H1 (cell line): ENCODE results near the gene ENPP6. TPM values are rescaled to one million over a fixed set of nuclear protein-coding genes. Genes with fewer than 3 reads are reported as not detected.

Experiments used
- CTCF ChIA-PET: fragments of 300-600 bp; sonication (Branson Sonifier 250); formaldehyde crosslinking; loops from one replicate; lab custom pipeline; 2021; ENCODE audit not compliant: partially characterized antibody; lab: Charles Lee
- POLR2A ChIA-PET: fragments of 300-600 bp; sonication (Branson Sonifier 250); formaldehyde crosslinking; loops from one replicate; lab custom pipeline; 2021; ENCODE audit warnings: inconsistent platforms; ENCODE audit not compliant: partially characterized antibody; lab: Charles Lee
- DNase-seq, 2 experiments: peaks; one replicate each; pipeline versions ENCODE4 v3.0.0 to v3.0.0-alpha.2; 2010 to 2022; ENCODE audit warnings: low spot score in 2 of 2, low read depth in 1 of 2, mixed read lengths in 1 of 2
- FAIRE-seq: peaks from 2 replicates; lab custom pipeline; 2011; peaks lifted over from hg19 to GRCh38; lab: Jason Lieb, UNC
- H2AFZ ChIP-seq: 2 replicates; pipeline ENCODE4 v1.8.1; 2012; ENCODE audit warnings: low read length, inconsistent platforms
- H2AK5ac ChIP-seq: 2 replicates; pipeline ENCODE4 v1.6.1; 2013; ENCODE audit warnings: low read depth, low read length
- H2BK120ac ChIP-seq: replicated peaks from 2 replicates; pipeline ENCODE3; 2013; ENCODE audit warnings: low read depth, low read length, inconsistent platforms
- H2BK12ac ChIP-seq: 2 replicates; pipeline ENCODE4 v1.6.1; 2013; ENCODE audit warnings: low read depth, low read length
- H2BK15ac ChIP-seq: 2 replicates; pipeline ENCODE4 v1.6.1; 2013; ENCODE audit warnings: low read length
- H2BK20ac ChIP-seq: 2 replicates; pipeline ENCODE4 v1.6.1; 2013; ENCODE audit warnings: low read length
- H2BK5ac ChIP-seq: 2 replicates; pipeline ENCODE4 v1.6.1; 2013; ENCODE audit warnings: low read depth, low read length
- H3K14ac ChIP-seq: 2 replicates; pipeline ENCODE4 v1.6.1; 2013; ENCODE audit warnings: inconsistent platforms; ENCODE audit not compliant: insufficient read length
- H3K18ac ChIP-seq: 2 replicates; pipeline ENCODE4 v1.6.1; 2013; ENCODE audit warnings: low read length; ENCODE audit errors: extremely low read depth
- H3K23ac ChIP-seq: 2 replicates; pipeline ENCODE4 v1.6.1; 2013; ENCODE audit warnings: inconsistent platforms; ENCODE audit not compliant: insufficient read length
- H3K23me2 ChIP-seq: 2 replicates; pipeline ENCODE4 v1.6.1; 2013; ENCODE audit warnings: low read depth, low read length
- H3K27ac ChIP-seq: 2 replicates; pipeline ENCODE4 v1.6.1; 2011; ENCODE audit warnings: low read depth, low read length, inconsistent platforms
- H3K27me3 ChIP-seq, 4 experiments: replicated peaks in 1 of 4; 1 replicate in 1 of 4; 2 replicates in 3 of 4; pipeline versions ENCODE4 v1.6.1 to v1.8.1; 2011 to 2013; ENCODE audit warnings: low read length in 3 of 4, mild to moderate bottlenecking in 3 of 4, inconsistent platforms in 2 of 4, mixed read lengths in 2 of 4, moderate library complexity in 1 of 4; ENCODE audit not compliant: control insufficient read depth in 3 of 4, insufficient read depth in 3 of 4; ENCODE audit errors: extremely low read depth in 1 of 4
- H3K36me3 ChIP-seq, 4 experiments: 2 replicates each; pipeline versions ENCODE4 v1.6.1 to v1.8.1; 2011 to 2013; ENCODE audit warnings: mild to moderate bottlenecking in 4 of 4, low read length in 3 of 4, moderate library complexity in 2 of 4, control low read depth in 1 of 4, inconsistent platforms in 1 of 4; ENCODE audit not compliant: insufficient read depth in 4 of 4, control insufficient read depth in 2 of 4
- H3K4ac ChIP-seq: replicated peaks from 2 replicates; pipeline ENCODE3; 2013; ENCODE audit warnings: low read length, low read depth, mixed read lengths, inconsistent platforms; ENCODE audit not compliant: insufficient read length
- H3K4me1 ChIP-seq, 4 experiments: replicated peaks in 1 of 4; 1 replicate in 1 of 4; 2 replicates in 3 of 4; pipeline versions ENCODE4 v1.6.1 to v1.8.1; 2011 to 2013; ENCODE audit warnings: low read length in 3 of 4, inconsistent platforms in 2 of 4, mixed read lengths in 1 of 4; ENCODE audit not compliant: insufficient read depth in 4 of 4, control insufficient read depth in 3 of 4
- H3K4me2 ChIP-seq, 2 experiments: 2 replicates each; pipeline versions ENCODE4 v1.6.1 to v1.8.1; 2011 to 2013; ENCODE audit warnings: low read depth in 2 of 2, low read length in 2 of 2, control low read depth in 1 of 2, inconsistent platforms in 1 of 2, mild to moderate bottlenecking in 1 of 2; ENCODE audit not compliant: insufficient read depth in 1 of 2
- H3K4me3 ChIP-seq, 4 experiments: fragments of 200-600, 300-600 bp in 1 of 4; sonication (generic), shearing (Covaris generic), sonication (Bioruptor Twin) in 1 of 4; 2 replicates each; pipeline versions ENCODE4 v1.5.1 to v1.8.1; 2011 to 2016; ENCODE audit warnings: low read length in 4 of 4, low read depth in 3 of 4, control low read depth in 2 of 4, inconsistent platforms in 2 of 4, mild to moderate bottlenecking in 2 of 4, mixed read lengths in 1 of 4, moderate library complexity in 1 of 4; ENCODE audit not compliant: insufficient read depth in 2 of 4; ENCODE audit errors: extremely low read depth in 1 of 4
- H3K56ac ChIP-seq: replicated peaks from 2 replicates; pipeline ENCODE3; 2013; ENCODE audit warnings: low read depth, mild to moderate bottlenecking, mixed read lengths, low read length, inconsistent platforms; ENCODE audit not compliant: insufficient read length
- H3K79me1 ChIP-seq: 2 replicates; pipeline ENCODE4 v1.6.1; 2013; ENCODE audit warnings: low read depth, low read length, control low read depth
- H3K79me2 ChIP-seq, 2 experiments: 2 replicates each; pipeline versions ENCODE4 v1.6.1 to v1.8.1; 2012 to 2013; ENCODE audit warnings: low read length in 2 of 2, mild to moderate bottlenecking in 2 of 2, inconsistent platforms in 1 of 2; ENCODE audit not compliant: insufficient read depth in 2 of 2, control insufficient read depth in 1 of 2
- H3K9ac ChIP-seq, 4 experiments: replicated peaks in 1 of 4; 1 replicate in 1 of 4; 2 replicates in 3 of 4; pipeline versions ENCODE4 v1.6.1 to v1.8.1; 2011 to 2013; ENCODE audit warnings: low read depth in 3 of 4, low read length in 3 of 4, control low read depth in 2 of 4, mild to moderate bottlenecking in 2 of 4, moderate library complexity in 2 of 4, inconsistent platforms in 1 of 4; ENCODE audit errors: extremely low read depth in 1 of 4
- H3K9me3 ChIP-seq, 2 experiments: 2 replicates each; pipeline versions ENCODE4 v1.6.1 to v1.8.1; 2012 to 2013; ENCODE audit warnings: mild to moderate bottlenecking in 2 of 2, moderate library complexity in 2 of 2, control low read depth in 1 of 2, inconsistent platforms in 1 of 2, low read depth in 1 of 2, low read length in 1 of 2, mixed read lengths in 1 of 2; ENCODE audit not compliant: insufficient read depth in 2 of 2
- H4K20me1 ChIP-seq, 2 experiments: replicated peaks in 1 of 2; 2 replicates each; pipeline versions ENCODE3 to v1.8.1; 2011 to 2013; ENCODE audit warnings: inconsistent platforms in 2 of 2, low read length in 2 of 2, mild to moderate bottlenecking in 1 of 2; ENCODE audit not compliant: insufficient read depth in 2 of 2, control insufficient read depth in 1 of 2
- H4K5ac ChIP-seq: 2 replicates; pipeline ENCODE4 v1.6.1; 2013; ENCODE audit warnings: low read length, low read depth, mixed read lengths, inconsistent platforms; ENCODE audit not compliant: insufficient read length
- H4K8ac ChIP-seq: 2 replicates; pipeline ENCODE4 v1.8.0; 2013; ENCODE audit warnings: mild to moderate bottlenecking, moderate library complexity, low read length, inconsistent platforms; ENCODE audit not compliant: insufficient read depth; ENCODE audit errors: extremely low read depth
- H4K91ac ChIP-seq: replicated peaks from 2 replicates; pipeline ENCODE3; 2013; ENCODE audit warnings: low read length, mixed read lengths, inconsistent platforms; ENCODE audit not compliant: insufficient read length
- BRCA1 ChIP-seq: IDR thresholded peaks from 2 replicates; pipeline ENCODE4 v1.6.1; 2012; ENCODE audit warnings: low read depth, low read length, improper control_type of control experiment
- CBX5 ChIP-seq: fragments of 300-800, 300-1000 bp; sonication (generic); IDR thresholded peaks from 2 replicates; pipeline ENCODE4 v1.7.1; 2016; ENCODE audit warnings: antibody characterized with exemption, low read length, low read depth
- CEBPB ChIP-seq: IDR thresholded peaks from 2 replicates; pipeline ENCODE4 v1.6.1; 2012; ENCODE audit warnings: low read depth, low read length
- HDAC2 ChIP-seq, 2 experiments: fragments of 300-600 bp in 1 of 2; sonication (generic) in 1 of 2; IDR thresholded peaks; 2 replicates each; pipeline ENCODE4 v1.6.1; 2011 to 2012; ENCODE audit warnings: low read depth in 2 of 2, low read length in 2 of 2, mild to moderate bottlenecking in 2 of 2, moderate library complexity in 2 of 2, borderline replicate concordance in 1 of 2, inconsistent platforms in 1 of 2
- WGBS, 2 experiments: shearing (Covaris generic) in 1 of 2; methylation state at CpG; one replicate each; pipeline versions ENCODE4 v1.1.6 to v1.1.7; 2013 to 2015; ENCODE audit warnings: low lambda C conversion rate in 2 of 2, mixed read lengths in 2 of 2, inconsistent platforms in 1 of 2, low coverage in 1 of 2, missing lambda C conversion rate in 1 of 2; ENCODE audit not compliant: insufficient replicate concordance in 2 of 2, insufficient coverage in 1 of 2, insufficient read length in 1 of 2; ENCODE audit errors: extremely low coverage in 1 of 2, missing lambda C conversion rate in 1 of 2; 5-methylcytosine and 5-hydroxymethylcytosine counted together
- polyA plus RNA-seq, 7 experiments: library from polyadenylated mRNA; depleted of rRNA in 3 of 7; stranded (reverse) in 5 of 7; unstranded in 2 of 7; fragments of >200 nt in 5 of 7; fragments of 200-250 nt in 2 of 7; gene quantifications; 1 replicate in 5 of 7; 2 replicates in 1 of 7; 4 replicates in 1 of 7; pipeline versions ENCODE4 v1.2.1 to v1.2.3, GENCODE V29; 2011 to 2013; ENCODE audit warnings: missing spikeins in 2 of 7, mixed read lengths in 2 of 7
- total RNA-seq: library from RNA; stranded (reverse); fragmentation: NEBNext Ultra II Directional; extraction: Animal tissue kit (Norgen Biotek cat#: 25700); gene quantifications from 2 replicates; pipeline ENCODE4 v1.2.1, GENCODE V29; 2021

ENPP6 gene
- total and polyA plus RNA-seq, 2 of the 8 experiments (the other 6 are each of a cell fraction or from before 2014, with no cell fraction given): 0.11 to 0.20 TPM

DNA sequence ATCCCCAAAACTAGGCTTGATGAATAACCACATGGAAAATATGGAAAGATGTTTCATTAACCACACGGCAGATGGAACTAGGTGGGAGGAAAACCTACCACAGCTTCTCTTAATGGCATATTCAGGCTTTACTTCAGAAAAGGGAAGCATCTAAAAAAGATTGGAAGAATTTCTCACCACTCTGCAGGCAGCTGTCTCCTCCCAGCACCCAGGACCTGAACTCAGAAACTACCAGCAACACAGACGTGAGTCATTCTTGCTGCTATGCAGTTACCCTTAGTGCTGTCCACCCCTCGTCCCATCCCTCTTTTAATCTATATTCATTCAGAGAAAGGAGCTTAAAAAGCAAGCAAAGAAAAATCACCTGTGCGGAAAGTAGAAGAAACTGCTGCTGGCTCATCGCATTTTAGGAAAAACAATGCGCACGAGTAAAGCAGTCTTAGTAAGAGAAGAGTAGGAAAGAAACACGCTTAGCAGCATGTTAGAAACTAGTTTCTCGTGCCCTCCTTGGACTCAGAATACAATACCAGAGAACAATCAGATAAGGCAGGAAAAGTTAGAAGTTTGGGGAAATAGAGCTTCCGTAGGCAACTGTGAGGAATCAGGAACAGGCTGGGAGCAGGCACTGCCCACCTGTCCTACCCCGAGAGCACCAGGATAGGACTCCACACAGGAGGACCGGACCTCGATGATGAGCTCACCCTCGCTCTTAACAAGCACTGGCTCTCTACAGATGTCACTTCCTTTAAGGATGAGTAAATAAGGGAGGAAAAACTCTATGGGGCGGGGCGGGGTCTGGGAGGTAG lies 48.1 kb upstream of the ENPP6 start:
- H3K4ac ChIP-seq: no peak overlapping the region
- H3K9me3 ChIP-seq: no peaks in the 10 kb centered on the region
- H4K20me1 ChIP-seq: no peaks in the 10 kb centered on the region
- H4K8ac ChIP-seq: no peak overlapping the region
- no peaks in the 10 kb centered on the region for H3K79me1 ChIP-seq
- no peak overlapping the region for H3K27ac ChIP-seq
- no peak overlapping the region for H3K14ac ChIP-seq
- H3K79me2 ChIP-seq: no peaks in the 10 kb centered on the region
- H2AK5ac ChIP-seq: no peak overlapping the region
- H4K91ac ChIP-seq: no peak overlapping the region
- H3K36me3 ChIP-seq: no peaks in the 10 kb centered on the region
- no peak overlapping the region for H4K5ac ChIP-seq
- no peak overlapping the region for H3K4me2 ChIP-seq
- no peak overlapping the region for H3K23ac ChIP-seq
- no peak overlapping the region for H2AFZ ChIP-seq
- H3K56ac ChIP-seq: no peak overlapping the region
- WGBS, 2 experiments: 83% methylated on average over 16 of the region's 16 CpGs; no CpG with 5 or more reads in 1 of the 2 experiments
- TF ChIP-seq BRCA1: no peak
- TF ChIP-seq CEBPB: no peak
- no peak for TF ChIP-seq CBX5
- no peak for TF ChIP-seq HDAC2 (IDR thresholded peaks at IDR 0.05; ENCODE audit: borderline replicate concordance in 1 of 2, low read depth in 2 of 2, low read length in 2 of 2)
- no peak overlapping the region for H2BK12ac ChIP-seq
- H3K18ac ChIP-seq: no peak overlapping the region
- peaks cover 3% of the 10 kb centered on the region; the same call in 1 of the 2 replicates for H3K23me2 ChIP-seq
- H2BK15ac ChIP-seq: no peak overlapping the region
- H3K9ac ChIP-seq: peak overlapping the region in 1 of 4 experiments; percentile 46; a peak in 1 of 7 replicates
- H2BK5ac ChIP-seq: no peak overlapping the region
- CTCF ChIA-PET: interaction anchor here (0.5 to 4.2 kb wide), 17 partner anchors 12 to 1771 kb away, joined by 3 to 37 read pairs (median 3); no protein-coding TSS in a partner anchor
- POLR2A ChIA-PET: no interaction called here
- H3K4me1 ChIP-seq: peaks cover 0 to 5% (median 0%) of the 10 kb centered on the region in 4 experiments; a peak in 4 of 7 replicates
- FAIRE-seq: no peak
- no peak overlapping the region for H2BK120ac ChIP-seq
- DNase-seq: peak in 1 of 2 experiments; percentile 40
- no peak overlapping the region for H2BK20ac ChIP-seq
- H3K27me3 ChIP-seq: no peaks in the 10 kb centered on the region
- H3K4me3 ChIP-seq: no peak overlapping the region
